Hepatocyte (in vitro differentiated cells): ENCODE data around the gene DCTN2. TPM values are rescaled to one million over a fixed set of nuclear protein-coding genes. Genes with fewer than 3 reads are reported as not detected.

Source experiments
- DNase-seq: peaks from one replicate; pipeline ENCODE4 v3.0.0-alpha.2; 2016; ENCODE audit warnings: low spot score
- H2AFZ ChIP-seq: fragments of 200-600 bp; sonication (generic); 2 replicates; pipeline ENCODE4 v1.6.0; 2016; ENCODE audit warnings: antibody characterized with exemption, mild to moderate bottlenecking
- H3K27ac ChIP-seq: fragments of 200-600 bp; sonication (generic); 2 replicates; pipeline ENCODE4 v1.5.1; 2016; ENCODE audit warnings: mild to moderate bottlenecking
- H3K27me3 ChIP-seq: fragments of 200-600 bp; sonication (generic); 2 replicates; pipeline ENCODE4 v1.6.1; 2016
- H3K36me3 ChIP-seq: fragments of 200-600 bp; sonication (generic); replicated peaks from 2 replicates; pipeline ENCODE4 v1.5.1; 2016; ENCODE audit warnings: low read depth; ENCODE audit not compliant: insufficient read depth
- H3K4me1 ChIP-seq: fragments of 200-600 bp; sonication (generic); 2 replicates; pipeline ENCODE4 v1.5.1; 2016; ENCODE audit warnings: mild to moderate bottlenecking, moderate library complexity; ENCODE audit not compliant: insufficient read depth
- H3K4me2 ChIP-seq: fragments of 200-600 bp; sonication (generic); 2 replicates; pipeline ENCODE4 v1.6.0; 2016
- H3K4me3 ChIP-seq: fragments of 200-600 bp; sonication (generic); 2 replicates; pipeline ENCODE4 v1.5.1; 2016; ENCODE audit warnings: mild to moderate bottlenecking
- H3K79me2 ChIP-seq: fragments of 200-600 bp; sonication (generic); 2 replicates; pipeline ENCODE4 v1.6.0; 2017; ENCODE audit warnings: mild to moderate bottlenecking
- H3K9me2 ChIP-seq: fragments of 200-600 bp; sonication (generic); replicated peaks from 2 replicates; pipeline ENCODE4 v1.6.0; 2017; ENCODE audit warnings: mild to moderate bottlenecking; ENCODE audit not compliant: insufficient read depth
- H3K9me3 ChIP-seq: fragments of 200-600 bp; sonication (generic); 2 replicates; pipeline ENCODE4 v1.5.1; 2016; ENCODE audit warnings: low read depth, mild to moderate bottlenecking
- H4K20me1 ChIP-seq: fragments of 200-600 bp; sonication (generic); 2 replicates; pipeline ENCODE4 v1.6.0; 2016; ENCODE audit warnings: mild to moderate bottlenecking; ENCODE audit not compliant: insufficient read depth, poor library complexity, severe bottlenecking
- EZH2 ChIP-seq: fragments of 200-600 bp; sonication (generic); IDR thresholded peaks from 2 replicates; pipeline ENCODE4 v1.6.1; 2016; ENCODE audit warnings: antibody characterized with exemption, mild to moderate bottlenecking, borderline replicate concordance
- EZH2phosphoT487 ChIP-seq: fragments of 200-600 bp; sonication (generic); IDR thresholded peaks from one replicate; pipeline ENCODE4 v1.6.1; 2018; ENCODE audit warnings: antibody characterized with exemption, mild to moderate bottlenecking, low read depth, moderate library complexity; ENCODE audit not compliant: unreplicated experiment, severe bottlenecking
- WGBS: methylation state at CpG from one replicate; pipeline ENCODE4 v1.1.6; 2016; ENCODE audit warnings: low lambda C conversion rate; ENCODE audit errors: missing lambda C conversion rate; 5-methylcytosine and 5-hydroxymethylcytosine counted together
- polyA plus RNA-seq: library from polyadenylated mRNA; unstranded; fragments of >200 nt; fragmentation: Nextera tagmentation; extraction: Ambion mirVana; gene quantifications from 2 replicates; pipeline ENCODE4 v1.2.1, GENCODE V29; 2016
- total RNA-seq: library from RNA; depleted of rRNA; stranded (reverse); fragments of >200 nt; gene quantifications from 2 replicates; pipeline ENCODE4 v1.2.3, GENCODE V29; 2014
- TF ChIP-seq, protein P1 (sequence below): fragments of 200-600 bp; sonication (generic); IDR thresholded peaks from 2 replicates; pipeline ENCODE4 v1.5.1; 2016; ENCODE audit warnings: antibody characterized with exemption, mild to moderate bottlenecking; ENCODE audit not compliant: poor library complexity

DCTN2 gene
- total and polyA plus RNA-seq, 2 experiments from 2014 or later, result 110 to 124 TPM

DNA sequence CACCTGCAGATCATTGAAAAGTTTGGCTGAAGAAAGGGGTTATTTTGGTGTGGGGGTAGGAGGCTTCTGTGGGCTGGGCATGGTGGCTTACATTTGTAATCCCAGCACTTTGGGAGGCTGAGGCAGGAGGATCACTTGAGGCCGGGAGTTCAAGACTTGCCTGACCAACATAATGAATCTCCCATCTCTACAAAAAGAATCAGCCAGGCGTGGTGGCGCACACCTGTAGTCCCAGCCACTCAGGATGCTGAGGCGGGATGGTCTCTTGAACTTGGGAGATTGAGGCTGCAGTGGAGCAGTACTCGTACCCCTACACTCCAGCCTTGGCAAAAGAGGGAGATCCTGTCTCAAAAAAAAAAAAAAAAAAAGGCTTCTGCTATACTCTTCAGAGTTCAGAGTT is 33.7 kb downstream of the DCTN2 start:
- H3K4me3 ChIP-seq, result no peak overlapping the region
- peaks cover 10% of the 10 kb centered on the region for H3K79me2 ChIP-seq
- no peaks in the 10 kb centered on the region for H3K36me3 ChIP-seq
- no peak for DNase-seq
- 94% methylated on average over 5 of the region's 5 CpGs for WGBS
- H3K27me3 ChIP-seq, result no peaks in the 10 kb centered on the region
- H3K9me2 ChIP-seq, result no peaks in the 10 kb centered on the region
- no peaks in the 10 kb centered on the region for H3K9me3 ChIP-seq
- H3K27ac ChIP-seq, result no peak overlapping the region
- peaks cover 16% of the 10 kb centered on the region for H4K20me1 ChIP-seq
- no peak overlapping the region for H2AFZ ChIP-seq
- no peaks in the 10 kb centered on the region for H3K4me1 ChIP-seq
- TF ChIP-seq EZH2, result no peak
- no peak for TF ChIP-seq EZH2phosphoT487
- TF ChIP-seq, protein P1, sequence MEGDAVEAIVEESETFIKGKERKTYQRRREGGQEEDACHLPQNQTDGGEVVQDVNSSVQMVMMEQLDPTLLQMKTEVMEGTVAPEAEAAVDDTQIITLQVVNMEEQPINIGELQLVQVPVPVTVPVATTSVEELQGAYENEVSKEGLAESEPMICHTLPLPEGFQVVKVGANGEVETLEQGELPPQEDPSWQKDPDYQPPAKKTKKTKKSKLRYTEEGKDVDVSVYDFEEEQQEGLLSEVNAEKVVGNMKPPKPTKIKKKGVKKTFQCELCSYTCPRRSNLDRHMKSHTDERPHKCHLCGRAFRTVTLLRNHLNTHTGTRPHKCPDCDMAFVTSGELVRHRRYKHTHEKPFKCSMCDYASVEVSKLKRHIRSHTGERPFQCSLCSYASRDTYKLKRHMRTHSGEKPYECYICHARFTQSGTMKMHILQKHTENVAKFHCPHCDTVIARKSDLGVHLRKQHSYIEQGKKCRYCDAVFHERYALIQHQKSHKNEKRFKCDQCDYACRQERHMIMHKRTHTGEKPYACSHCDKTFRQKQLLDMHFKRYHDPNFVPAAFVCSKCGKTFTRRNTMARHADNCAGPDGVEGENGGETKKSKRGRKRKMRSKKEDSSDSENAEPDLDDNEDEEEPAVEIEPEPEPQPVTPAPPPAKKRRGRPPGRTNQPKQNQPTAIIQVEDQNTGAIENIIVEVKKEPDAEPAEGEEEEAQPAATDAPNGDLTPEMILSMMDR, result no peak
- H3K4me2 ChIP-seq, result no peak overlapping the region

GRCh38 chr12:57512665-57513064 is 34.3 kb downstream of the DCTN2 start:
- WGBS, result over 99% methylated on average over 6 of the region's 6 CpGs
- H4K20me1 ChIP-seq, result peaks cover 10% of the 10 kb centered on the region

DNA sequence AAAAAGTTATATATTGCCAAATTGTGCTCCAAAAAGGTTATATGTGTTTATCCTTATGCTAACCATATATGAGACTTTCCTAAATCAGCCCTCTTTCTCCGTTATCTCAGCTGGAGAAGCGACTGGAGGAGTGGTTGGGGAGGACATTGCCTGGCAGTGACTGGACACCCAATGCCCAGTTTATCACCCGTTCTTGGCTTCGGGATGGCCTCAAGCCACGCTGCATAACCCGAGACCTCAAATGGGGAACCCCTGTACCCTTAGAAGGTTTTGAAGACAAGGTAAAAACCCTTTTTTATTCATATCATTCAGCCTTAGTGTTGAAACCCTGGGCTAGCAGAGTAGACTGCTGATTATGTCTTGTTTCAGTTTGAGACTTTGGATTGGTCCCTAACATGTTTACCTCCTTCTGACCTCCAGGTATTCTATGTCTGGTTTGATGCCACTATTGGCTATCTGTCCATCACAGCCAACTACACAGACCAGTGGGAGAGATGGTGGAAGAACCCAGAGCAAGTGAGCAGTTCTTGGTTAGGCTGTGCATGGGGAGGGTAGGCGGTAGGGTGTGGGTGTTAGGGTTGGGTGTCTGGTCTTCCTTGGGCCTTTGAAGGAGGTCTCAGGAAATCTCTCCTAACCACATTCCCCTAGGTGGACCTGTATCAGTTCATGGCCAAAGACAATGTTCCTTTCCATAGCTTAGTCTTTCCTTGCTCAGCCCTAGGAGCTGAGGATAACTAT is 35.2 kb downstream of the DCTN2 start:
- Histone ChIP-seq H3K9me3 (no peaks in the 10 kb centered on the region), H3K27ac (no peak overlapping the region), H3K79me2 (no peaks in the 10 kb centered on the region), H2AFZ (no peak overlapping the region), H3K4me2 (no peak overlapping the region), H3K9me2 (no peaks in the 10 kb centered on the region), H3K36me3 (no peaks in the 10 kb centered on the region), H3K4me1 (no peaks in the 10 kb centered on the region), H3K27me3 (no peaks in the 10 kb centered on the region), H4K20me1 (peaks cover 1% of the 10 kb centered on the region), H3K4me3 (no peak overlapping the region)
- no peak for DNase-seq
- 96% methylated on average over 7 of the region's 7 CpGs for WGBS
- TF ChIP-seq, protein P1, result no peak
- no peak for TF ChIP-seq EZH2
- TF ChIP-seq EZH2phosphoT487, result no peak

More at GRCh38 chr12:57512665-57513064, 34.3 kb downstream of the DCTN2 start:
- H3K27ac ChIP-seq, result no peak overlapping the region
- H3K79me2 ChIP-seq, result peaks cover 4% of the 10 kb centered on the region
- H3K9me2 ChIP-seq, result no peaks in the 10 kb centered on the region
- no peak for TF ChIP-seq EZH2
- TF ChIP-seq, protein P1, result no peak
- no peak for TF ChIP-seq EZH2phosphoT487
- no peak overlapping the region for H2AFZ ChIP-seq
- H3K4me2 ChIP-seq, result no peak overlapping the region
- H3K4me1 ChIP-seq, result no peaks in the 10 kb centered on the region
- no peak for DNase-seq
- H3K27me3 ChIP-seq, result no peaks in the 10 kb centered on the region
- no peaks in the 10 kb centered on the region for H3K36me3 ChIP-seq
- no peaks in the 10 kb centered on the region for H3K9me3 ChIP-seq
- H3K4me3 ChIP-seq, result no peak overlapping the region
